SK-N-DZ (cell line): ENCODE results near the gene RND2. TPM values are rescaled to one million over a fixed set of nuclear protein-coding genes. Genes with fewer than 3 reads are reported as not detected.
"Not testable (repeated sequence)": the region's sequence is repeated elsewhere in the genome, so short reads cannot be mapped to it uniquely, and the experiment has no call there.

Experiments
- DNase-seq: peaks from one replicate; pipeline ENCODE4 v3.0.0-alpha.2; 2015; ENCODE audit warnings: low spot score
- polyA plus RNA-seq, 2 experiments: library from polyadenylated mRNA; depleted of rRNA; stranded (reverse); fragments of >200 nt; gene quantifications; 2 replicates each; pipeline ENCODE4 v1.2.3, GENCODE V29; 2014

RND2 gene, protein sequence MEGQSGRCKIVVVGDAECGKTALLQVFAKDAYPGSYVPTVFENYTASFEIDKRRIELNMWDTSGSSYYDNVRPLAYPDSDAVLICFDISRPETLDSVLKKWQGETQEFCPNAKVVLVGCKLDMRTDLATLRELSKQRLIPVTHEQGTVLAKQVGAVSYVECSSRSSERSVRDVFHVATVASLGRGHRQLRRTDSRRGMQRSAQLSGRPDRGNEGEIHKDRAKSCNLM
- 12.2 and 13.4 TPM in 2 replicates for polyA plus RNA-seq (2014; cell fraction: cytosol; rRNA removed)
- 5.8 and 7.5 TPM in 2 replicates for polyA plus RNA-seq (2014; cell fraction: nucleus; rRNA removed)

DNA sequence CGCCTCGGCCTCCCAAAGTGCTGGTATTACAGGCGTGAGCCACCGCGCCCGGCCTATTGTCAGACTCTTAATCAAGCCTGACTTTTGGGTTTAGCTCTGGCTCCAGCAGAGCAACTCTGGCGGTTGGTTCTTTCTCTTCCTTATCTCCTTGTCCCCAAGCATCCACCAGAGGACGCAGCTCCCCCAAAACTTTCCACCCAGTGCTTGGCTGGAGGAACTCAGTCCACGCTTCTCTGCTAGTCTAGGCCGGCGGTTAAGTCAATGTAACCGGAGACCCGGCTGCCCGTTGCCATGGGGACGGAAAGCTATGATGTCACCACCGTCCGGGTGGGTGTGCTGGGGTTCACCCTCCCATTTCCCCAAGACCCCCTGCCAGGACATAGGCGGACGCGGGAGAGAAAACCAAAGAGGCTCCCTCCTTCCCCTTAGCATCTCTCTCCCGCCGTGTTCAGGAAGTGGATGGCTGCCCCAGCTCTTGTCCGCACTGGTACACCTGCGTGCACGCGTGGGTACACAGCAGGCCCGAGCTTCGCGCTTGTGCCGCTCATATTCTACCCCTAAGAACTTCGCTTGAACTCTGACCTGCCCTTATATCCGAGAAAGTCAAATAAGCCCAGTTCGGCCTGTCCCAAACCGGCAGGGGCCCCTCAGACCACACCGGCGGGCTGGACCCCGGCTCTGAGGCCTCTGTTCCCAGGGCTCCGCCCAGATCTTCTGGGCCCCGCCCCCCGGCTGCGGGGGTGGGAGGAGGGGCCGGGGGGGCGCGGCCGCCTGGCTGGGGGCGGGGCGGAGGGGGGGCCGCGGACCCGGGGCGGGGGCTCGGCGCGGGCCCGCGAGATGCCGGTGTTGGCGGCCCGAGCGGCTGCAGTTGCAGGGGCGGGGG is at the start of gene RND2:
RND2 (plus strand) TSS at position 825 of the 883 bp plus-strand sequence. CDS start 117 bp downstream, outside the sequence.
- peak; percentile 98 for DNase-seq

DNA sequence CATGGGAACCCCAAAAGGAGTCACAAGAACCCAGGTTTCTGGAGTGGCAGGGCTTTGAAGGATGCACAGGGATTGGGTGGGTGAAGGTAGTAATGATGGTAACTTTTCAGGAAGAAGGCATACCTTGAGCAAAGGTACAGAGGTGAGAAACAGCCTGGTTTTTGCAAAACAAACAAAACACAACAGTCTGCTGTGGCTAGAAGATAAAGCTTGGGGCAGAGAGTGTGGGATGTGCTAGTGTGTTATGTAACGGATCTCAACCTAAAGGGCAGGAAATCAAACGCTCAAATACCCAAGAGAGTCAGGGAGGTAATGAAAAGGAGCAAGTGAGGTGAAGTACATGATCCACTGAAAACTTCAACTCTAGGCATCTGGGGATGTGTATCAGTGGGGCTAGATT is 49.8 kb upstream of the RND2 start:
- no peak for DNase-seq

GRCh38 chr17:42975701-42976100 is 49.3 kb upstream of the RND2 start:
- DNase-seq = not testable (repeated sequence)

- peak; percentile 94 for DNase-seq
Measured at GRCh38 chr17:42979511-42980273, 45.3 kb upstream of the RND2 start, which contains the start of gene PTGES3L. Gene PTGES3L (minus strand): TSS chr17:42980080. CDS start chr17:42980053, 27 bp downstream.

DNA sequence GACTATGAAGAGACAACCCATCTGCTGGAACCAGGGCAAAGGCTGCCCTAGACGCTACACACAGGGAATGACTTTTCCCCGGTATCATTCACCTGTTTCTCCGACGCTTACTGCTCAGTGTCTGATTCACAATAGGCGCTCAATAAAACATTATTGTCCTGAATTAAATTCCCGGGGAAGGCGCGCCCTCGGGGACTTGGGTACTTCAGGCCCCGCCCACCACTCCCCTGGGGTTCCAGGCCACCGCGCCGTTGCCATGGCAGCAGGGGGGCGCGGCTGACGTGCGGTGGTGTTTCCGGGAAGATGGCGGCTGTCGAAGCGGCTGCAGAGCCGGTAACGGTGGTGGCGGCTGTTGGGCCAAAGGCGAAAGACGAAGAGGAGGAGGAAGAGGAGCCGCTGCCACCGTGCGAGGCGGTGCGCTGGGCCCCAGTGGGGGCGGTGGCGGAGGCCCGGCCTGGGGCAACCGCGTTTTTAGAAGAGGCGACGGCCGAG is 44.7 kb upstream of the RND2 start, which contains the start of gene RUNDC1:
RUNDC1 (plus strand) TSS at position 292 of the 492 bp plus-strand sequence; CDS start at position 304, 12 bp downstream.
- peak; percentile 89 for DNase-seq

GRCh38 chr17:42980766-42981397 is 44.1 kb upstream of the RND2 start:
- DNase-seq = peak; percentile 61

DNA sequence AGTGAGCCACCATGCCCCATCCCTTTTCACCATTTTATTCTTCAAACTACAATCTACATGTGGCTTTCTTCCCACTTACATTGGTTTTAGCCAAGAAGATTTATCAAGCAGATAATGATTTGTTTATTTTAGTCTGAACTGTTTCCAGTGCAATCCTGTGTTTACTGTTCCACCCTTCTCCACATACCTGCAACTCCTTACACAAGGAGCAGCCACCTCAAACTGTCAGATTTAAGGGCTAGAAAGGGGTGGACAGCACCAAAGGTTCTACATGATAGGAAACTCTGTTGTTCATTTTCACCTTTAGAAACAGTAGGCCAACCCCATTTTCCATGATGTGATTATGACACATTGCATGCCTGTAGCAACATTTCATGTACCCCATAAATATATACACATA is 42.8 kb upstream of the RND2 start:
- DNase-seq = no peak

GRCh38 chr17:42985225-42985624 is 39.8 kb upstream of the RND2 start:
- no peak for DNase-seq

DNA sequence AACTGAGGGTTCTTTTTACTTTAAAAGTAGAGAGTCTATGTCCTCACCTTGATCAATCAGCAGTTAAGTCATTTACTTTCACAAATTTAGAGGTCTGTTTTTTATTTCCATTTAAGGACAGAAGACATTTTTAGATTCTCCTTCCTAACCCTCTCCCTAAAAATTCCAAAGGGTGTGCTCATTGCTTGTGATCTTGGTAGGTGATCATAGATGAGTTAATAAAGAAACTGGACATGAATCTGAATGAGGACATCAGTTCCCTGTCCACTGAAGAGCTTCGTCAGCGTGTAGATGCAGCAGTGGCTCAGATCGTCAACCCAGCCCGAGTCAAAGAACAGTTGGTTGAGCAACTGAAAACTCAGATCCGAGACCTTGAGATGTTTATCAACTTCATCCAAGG is 35.9 kb upstream of the RND2 start:
- no peak for DNase-seq

DNA sequence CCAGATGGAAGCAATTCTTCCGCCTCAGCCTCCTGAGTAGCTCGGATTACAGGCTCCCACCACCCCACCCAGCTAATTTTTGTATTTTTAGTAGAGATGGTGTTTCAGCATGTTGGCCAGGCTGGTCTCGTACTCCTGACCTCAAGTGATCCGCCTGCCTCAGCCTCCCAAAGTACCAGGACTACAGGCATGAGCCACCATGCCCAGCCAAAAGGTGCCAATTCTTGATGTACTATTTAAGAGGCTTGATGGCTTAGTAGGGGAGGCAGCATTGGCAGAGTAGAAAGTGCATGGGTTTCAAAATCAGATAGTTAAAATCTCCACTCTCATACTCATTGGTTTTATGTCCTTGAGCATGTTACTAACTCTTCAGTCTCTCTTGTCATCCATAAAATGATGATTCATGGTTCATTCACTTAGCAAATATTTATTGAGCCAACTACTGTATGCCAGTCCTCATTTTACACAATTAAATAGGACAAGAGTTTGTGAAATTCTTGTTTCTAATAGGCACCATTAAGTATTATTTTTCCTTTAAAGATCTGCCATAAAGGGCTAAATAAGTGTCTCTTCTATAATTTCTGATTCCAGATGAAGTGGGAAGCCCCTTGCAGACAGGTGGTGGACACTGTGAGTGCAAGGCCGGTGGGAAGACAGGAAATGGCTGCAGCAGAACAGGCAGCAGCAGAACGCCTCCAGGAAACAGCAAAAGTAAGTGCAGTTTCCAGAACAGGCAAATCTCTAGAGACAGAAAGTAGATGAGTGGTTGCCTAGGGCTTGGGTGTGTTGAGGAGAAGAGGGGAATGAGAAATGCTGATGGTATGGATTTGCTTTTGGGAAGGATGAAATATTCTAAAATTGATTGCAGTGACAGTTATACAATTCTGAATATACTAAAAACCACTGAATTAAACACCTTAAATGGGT is 35.0 kb upstream of the RND2 start:
- no peak for DNase-seq

DNA sequence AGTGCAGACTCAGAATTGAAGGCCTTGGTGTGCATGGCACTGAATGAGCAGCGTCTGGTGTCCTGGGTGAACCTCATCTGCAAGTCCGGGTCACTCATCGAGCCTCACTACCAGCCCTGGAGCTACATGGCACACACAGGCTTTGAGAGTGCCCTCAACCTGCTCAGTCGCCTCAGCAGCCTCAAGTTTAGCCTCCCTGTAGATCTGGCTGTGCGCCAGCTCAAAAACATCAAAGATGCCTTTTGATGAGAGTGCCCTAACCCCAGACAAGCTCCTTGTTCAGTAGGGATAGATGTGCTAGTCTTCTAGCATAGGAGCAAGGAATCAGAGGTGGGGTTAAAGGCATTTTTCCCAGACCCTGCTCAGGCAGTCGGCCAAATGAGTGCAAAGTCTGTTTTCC is 33.6 kb upstream of the RND2 start:
- no peak for DNase-seq

- DNase-seq = no peak
Measured at GRCh38 chr17:42992872-42993271, 32.2 kb upstream of the RND2 start.

DNA sequence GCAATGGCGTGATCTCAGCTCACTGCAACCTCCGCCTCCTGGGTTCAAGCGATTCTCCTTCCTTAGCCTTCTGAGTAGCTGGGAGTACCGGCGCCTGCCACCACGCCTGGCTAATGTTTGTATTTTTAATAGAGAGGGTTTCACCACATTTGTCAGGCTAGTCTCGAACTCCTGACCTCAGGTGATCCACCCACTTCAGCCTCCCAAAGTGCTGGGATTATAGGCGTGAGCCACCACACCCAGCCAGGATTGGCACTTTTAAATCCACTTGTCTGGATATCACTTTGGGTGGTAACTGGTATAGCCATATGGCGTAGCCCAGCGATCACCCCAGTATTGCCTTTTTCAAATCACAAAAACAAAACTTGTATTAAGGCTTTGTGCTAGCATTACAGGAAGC is 31.1 kb upstream of the RND2 start:
- not testable (repeated sequence) for DNase-seq

DNA sequence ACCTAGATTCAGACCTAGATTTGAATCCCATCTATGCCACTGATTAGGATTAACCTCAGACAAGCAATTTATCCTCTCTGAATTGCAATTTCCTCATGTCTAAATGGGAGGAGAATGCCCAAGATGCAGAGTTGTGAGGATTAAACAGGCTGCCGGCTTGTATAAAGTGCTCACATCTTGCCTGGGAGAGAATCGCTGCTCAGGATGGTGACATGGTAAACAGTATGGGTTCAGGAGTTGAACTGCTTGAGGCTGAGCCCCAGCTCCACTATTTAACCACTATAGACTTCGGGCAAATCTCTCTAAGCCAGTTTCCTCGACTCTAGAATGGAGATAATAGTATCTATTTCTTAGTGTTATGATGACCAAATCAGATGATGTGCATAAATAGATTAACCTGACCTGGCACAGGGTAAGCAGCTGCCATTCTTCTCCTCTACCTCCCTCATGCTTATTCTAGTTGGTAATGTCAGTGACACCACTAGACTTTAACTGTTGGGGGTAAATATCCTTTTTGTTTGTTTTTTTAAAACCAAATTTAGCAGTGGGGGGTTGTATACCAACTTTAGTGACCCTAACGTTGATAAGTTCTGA is 27.5 kb upstream of the RND2 start:
- no peak for DNase-seq

- DNase-seq = peak; percentile 100
Measured at GRCh38 chr17:42997984-42998938, 26.8 kb upstream of the RND2 start, which contains the start of gene RPL27. Gene RPL27 (plus strand): TSS chr17:42998419. CDS start chr17:42998751, 332 bp downstream.

- DNase-seq = no peak
Measured at GRCh38 chr17:42999003-42999525, 26.0 kb upstream of the RND2 start.

- DNase-seq = not testable (repeated sequence)
Measured at GRCh38 chr17:43000894-43001293, 24.1 kb upstream of the RND2 start.
